Activated gamma-delta T cell treated with anti-CD3 and anti-CD28 coated beads, Interleukin-2, amount 50 U/mL, for 16 hours (primary cell): ENCODE results near the gene COLEC11.
A peak's percentile ranks its signal among the peaks of the same experiment; 100 is the strongest.
"Not testable (repeated sequence)": the region's sequence is repeated elsewhere in the genome, so short reads cannot be mapped to it uniquely, and the experiment has no call there.

Experiments
- DNase-seq: peaks from one replicate; pipeline ENCODE4 v3.0.0-alpha.2; 2020; ENCODE audit warnings: low read depth

COLEC11 gene

DNA sequence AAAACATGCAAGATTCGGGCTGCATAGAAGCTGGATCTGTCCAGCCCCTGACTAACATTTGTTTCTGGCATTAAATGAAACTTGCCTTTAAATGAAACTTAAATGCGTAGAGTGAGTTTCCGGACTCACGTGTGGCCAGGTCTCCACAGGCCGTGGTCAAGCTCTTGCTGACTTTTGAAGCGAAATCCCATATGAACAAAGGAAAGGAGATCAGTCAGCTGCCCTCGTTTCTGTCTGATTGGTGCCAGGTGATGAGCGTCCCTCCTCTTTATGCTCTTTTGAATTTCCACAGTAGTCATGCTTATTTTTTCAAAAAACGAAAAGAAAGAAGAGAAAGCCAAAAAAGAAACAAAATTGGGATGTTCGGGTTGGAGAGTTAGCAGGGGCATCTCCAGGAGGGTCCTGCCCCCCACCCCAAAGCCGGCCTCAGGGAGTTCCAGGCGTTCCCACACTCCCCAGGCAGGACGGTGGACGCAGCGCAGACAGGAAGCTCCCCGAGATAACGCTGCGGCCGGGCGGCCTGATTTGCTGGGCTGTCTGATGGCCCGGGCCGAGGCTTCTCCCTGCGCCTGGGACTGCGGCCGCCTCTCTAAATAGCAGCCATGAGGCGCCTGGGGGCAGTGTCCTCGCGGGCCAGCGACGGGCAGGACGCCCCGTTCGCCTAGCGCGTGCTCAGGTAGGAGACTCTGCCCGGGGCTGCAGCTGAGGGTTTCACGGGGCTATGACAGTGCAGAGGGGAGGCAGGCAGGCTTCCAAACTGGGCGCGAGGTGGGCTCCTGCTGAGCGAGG, at the start of gene COLEC11:
TSS of gene COLEC11 (plus strand) at position 620 of the 789 bp plus-strand sequence. CDS start 9,229 bp downstream, outside the sequence.
- DNase-seq = no peak

DNA sequence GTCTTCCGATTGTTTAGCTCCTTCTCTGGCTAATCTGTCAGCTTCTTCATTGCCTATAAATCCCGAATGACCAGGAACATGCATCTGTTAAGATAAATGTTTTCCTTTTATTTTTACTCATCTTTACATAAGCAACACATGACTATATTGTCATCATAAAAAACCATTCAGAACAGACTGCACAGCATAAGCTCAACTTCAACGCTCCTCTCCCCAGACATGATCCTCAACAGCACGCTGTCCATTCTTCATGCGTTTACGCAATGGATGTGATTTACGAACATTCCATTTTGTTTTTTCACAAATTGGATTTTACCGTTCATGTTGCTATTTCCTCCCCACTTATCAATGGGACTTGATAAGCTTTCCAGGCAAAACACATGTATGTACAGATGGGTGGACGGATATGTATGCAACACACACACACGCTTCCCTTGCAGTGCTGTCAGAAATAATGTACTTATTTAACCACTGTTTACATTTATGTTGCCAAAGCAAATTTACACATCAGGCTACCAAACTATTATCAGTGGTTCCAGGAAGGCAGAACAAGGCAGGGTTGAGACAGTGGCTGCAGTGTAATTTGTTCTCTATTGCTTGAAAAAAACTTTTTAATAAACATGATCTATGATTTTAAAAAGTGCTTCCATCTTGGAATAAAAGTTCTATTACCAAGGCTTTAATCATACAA, 49.0 kb upstream of the COLEC11 start:
- DNase-seq = no peak

DNA sequence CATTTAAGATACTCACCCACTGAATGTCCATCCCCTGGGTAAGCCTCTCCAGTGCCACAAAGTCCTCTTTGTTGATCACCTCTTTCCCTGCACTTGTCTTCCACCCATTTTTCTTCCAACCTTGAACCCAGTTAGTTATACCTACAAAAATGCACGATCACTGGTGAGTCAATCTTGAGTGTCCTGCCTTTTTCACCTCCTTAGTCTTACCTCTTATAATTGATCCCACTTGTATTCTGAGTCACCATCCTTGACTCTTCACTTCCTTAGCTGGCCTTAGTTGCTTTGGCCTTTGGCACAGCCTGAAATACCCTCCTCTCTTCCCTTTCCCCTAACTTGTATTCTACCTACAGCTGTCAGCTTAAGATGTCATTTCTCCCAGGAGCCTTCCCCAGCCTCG, 47.0 kb upstream of the COLEC11 start:
- DNase-seq = no peak

DNA sequence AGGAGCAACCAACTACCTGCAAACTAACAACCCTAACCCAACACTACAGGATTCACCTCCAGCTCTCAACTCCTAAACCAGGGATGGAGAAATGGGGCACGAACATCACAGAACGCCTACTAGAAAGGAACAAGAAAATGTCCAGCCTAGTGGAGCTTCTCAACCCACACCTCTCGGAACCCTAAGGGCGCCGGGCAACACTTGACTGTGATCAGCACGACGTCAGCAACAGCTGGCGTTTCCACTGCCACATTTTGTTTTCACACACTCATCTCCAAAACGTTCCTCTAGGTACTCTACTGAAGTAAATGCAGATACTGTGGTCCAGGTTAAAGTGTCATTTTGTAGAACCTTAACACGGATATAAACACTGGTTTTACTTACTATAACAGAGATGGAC, 41.0 kb upstream of the COLEC11 start:
- DNase-seq = no peak

DNA sequence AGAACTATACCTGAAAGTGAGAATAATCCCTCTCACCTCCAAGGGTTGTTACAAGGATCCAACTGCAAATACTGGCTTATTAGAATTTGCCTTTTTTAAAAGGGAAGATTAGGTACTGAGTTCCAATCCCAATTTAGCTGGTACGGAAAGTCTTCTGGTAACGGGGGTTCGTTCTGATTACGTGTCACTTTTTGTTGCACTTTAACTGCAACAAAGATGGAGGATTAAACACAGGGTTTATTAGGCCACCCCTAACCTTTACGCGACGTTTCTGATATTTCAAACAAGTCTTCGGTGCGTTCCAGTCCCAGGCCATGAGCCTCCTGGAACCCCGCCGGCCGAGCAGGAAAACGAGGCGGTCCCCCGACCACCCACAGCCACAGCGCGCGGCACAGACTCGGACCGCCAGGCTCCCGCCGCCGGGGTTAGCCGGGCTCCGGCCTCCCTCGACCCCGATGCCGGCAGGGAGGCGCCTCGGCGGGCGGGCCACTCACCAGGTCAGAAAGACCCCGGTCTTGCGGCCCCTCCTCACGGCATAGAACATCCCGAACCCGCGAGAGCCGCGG, 37.2 kb upstream of the COLEC11 start:
- DNase-seq = no peak

DNA sequence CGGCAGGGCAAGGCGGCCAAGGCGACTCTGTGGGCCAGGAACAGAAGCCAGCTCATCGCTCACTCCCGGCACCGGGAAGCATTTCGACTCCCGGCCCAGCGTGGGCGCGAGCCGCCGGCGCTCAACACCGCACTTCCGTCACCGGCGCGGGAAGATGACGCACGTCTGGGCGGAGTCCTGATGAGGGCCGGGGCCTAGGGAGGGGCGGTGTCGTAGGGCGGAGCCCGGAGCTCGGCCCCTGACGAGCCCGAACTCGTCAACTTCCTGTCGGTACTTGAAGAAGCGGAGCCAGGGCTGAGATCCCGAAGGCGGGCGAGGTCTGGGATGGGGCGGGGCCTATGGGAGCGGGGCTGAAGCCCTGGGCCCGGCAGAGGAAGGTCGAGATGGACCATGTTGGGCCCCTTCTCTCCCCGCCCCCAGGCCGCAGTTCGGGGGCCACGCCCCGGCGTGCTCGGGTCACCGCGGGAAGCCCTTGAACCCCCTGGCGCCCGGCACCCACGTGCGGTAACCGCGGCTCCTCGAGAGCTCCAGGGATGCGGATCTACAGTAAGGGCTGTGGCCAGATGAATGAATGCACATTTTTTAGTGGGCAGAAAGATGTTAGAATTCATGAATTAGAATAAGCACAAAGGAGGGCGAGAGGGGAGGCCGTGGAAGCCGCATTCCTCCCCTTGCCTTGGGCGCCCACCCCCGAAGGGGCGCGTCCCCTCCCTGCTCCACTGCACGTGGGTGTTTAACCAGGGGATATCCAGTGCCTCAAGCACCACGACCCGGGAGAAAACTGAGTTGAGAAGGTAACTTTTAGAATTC, 36.5 kb upstream of the COLEC11 start, which contains the start of gene RNASEH1:
TSS of gene RNASEH1 (minus strand) at position 129 of the 810 bp plus-strand sequence. CDS start at position 56, 73 bp downstream.
- DNase-seq = peak; percentile 97

DNA sequence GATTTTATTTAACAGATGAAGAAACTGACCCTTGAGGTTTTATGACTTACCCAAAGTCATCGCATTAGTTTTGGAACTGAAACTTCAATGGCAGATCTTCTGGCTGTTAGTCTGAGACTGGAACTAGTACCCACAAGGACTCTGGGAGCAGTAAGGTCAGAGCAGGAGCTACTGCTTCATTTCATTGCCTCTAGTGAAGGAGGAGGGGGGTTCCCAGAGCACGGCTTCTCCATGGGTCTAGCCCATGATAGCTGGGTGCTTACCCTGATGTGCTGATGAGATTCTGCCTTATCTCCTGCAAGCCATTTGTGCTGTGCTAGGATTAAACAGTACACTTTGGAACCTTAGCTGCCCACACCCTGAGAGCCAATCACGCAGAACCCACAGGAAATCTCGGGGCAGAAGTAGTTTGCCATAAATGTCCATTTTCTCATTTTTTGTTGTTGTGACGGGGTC, 31.4 kb upstream of the COLEC11 start:
- no peak for DNase-seq

DNA sequence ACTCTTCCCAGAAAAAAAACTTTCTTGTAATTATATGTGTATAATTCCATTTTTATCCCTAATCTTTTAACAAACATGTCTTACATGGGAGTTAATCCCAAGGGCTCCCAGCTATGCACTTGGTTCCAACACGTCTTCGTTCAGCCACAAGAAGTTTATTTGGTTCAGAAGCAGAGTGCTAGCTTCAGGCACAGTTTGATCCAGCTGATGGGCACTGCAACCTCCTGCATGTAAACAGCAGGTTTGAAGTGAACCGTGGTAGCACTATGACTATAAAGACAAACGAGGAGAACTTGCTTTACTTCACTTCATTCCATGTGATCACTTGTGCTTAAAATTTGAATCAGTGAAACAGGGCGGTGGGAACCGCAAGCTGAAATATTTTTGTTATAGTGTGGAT, 29.8 kb upstream of the COLEC11 start:
- DNase-seq = no peak

DNA sequence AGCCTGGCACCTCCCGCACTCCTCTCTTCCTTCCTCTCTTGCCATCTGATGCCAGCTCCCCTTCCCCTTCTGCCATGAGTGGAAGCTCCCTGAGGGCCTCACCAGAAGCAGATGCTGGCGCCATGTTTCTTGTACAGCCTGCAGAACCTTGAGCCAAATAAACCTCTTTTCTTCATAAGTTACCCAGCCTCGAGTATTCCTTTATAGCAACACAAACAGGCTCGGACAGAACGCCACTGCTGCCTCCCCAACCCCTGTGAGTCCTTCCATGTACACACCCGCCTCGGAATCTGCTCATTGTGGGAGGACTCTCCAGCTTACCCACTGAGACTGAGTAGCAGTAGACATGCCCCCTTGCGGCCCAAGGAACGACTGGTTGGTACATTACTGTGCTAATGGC, 28.1 kb upstream of the COLEC11 start:
- DNase-seq = no peak

DNA sequence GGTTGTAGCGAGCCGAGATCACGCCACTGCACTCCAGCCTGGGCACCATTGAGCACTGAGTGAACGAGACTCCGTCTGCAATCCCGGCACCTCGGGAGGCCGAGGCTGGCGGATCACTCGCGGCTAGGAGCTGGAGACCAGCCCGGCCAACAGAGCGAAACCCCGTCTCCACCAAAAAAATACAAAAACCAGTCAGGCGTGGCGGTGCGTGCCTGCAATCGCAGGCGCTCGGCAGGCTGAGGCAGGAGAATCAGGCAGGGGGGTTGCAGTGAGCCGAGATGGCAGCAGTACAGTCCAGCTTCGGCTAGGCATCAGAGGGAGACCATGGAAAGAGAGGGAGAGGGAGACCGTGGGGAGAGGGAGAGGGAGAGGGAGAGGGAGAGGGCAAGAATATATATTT, 25.3 kb upstream of the COLEC11 start:
- not testable (repeated sequence) for DNase-seq

DNA sequence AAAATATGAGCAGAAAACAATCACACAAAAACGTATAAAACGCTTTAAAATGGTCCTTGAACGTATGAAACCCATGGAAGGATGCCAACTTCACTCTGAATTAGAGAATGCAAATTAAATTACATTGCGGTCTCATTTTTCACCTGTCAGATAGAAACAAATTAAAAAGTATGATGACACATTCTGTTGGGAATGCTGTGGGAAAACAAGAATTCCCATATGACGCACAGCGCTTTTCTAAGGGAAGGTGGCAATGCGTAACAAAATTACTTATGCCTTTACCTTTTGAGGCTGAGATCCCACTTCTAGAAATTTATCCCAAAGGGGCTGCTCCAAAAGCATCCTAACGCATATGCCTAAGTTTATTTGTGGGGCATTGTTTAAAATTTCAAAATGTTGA, 23.6 kb upstream of the COLEC11 start:
- DNase-seq = no peak

DNA sequence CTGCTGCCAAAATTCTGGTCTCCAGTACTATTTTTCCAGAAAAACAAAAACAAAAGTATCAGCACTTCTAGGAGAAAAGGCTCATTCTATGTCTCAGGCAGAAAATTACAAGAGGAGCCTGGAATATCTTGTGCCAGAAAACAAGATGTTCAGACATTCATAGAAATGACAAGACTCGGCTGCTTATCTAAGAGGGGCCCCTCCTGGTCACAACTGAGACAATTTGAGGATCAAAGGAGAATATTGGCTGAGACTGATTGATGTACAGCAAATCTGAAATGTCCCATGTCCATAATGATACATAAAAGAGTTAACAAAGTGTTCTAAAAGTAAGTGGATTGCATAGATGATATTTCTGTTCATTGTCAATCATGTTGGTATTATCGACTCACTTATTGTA, 22.3 kb upstream of the COLEC11 start:
- DNase-seq = no peak

DNA sequence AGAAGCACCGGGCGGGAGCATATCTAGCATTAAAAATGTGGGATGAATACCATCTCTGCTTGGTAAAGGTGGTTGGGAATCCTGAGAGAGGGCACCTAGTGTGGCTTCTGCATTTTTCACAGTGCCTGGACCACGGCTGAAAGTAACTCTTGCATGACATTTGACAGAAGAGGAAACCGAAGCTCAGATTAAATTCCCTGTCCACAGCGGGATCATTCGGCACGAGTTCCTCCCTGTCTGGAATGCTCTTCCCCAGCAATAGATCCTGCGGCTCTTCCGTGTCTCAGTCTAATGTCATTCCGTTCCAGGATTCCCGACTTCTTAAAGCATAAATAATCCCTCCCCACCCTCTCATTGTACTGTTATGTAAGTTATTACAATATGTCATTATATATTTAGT, 20.8 kb upstream of the COLEC11 start:
- DNase-seq = no peak

DNA sequence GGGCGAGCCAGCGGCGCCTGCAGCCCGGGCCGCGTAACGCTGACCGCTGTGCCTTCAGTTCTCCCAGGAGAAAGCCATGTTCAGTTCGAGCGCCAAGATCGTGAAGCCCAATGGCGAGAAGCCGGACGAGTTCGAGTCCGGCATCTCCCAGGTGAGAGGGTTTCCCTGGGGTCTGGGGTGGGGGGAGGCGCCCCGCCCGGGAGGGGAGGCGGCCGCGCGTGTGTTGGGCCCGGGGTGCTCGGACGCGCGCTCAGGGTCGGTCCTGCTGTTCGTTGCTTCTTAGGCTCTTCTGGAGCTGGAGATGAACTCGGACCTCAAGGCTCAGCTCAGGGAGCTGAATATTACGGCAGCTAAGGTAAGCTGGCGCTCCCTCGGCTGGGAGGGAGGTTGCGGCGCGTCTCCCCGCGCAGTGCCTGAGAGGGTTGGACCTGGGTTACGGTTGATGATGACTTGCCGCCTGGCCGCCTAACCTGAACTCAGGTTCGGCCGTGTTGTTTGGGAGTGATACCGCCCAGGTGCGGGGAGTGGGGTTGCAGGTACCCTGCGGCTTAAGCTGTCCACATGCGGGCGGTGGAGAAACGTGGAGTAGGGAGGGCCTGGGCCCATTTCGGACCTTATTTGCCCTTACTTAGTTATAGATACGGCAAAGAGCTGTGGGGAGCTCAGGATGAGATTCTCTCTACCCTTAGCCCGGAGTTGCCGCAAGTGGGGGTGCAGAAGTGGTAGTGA, 19.2 kb upstream of the COLEC11 start:
- peak; percentile 14 for DNase-seq

DNA sequence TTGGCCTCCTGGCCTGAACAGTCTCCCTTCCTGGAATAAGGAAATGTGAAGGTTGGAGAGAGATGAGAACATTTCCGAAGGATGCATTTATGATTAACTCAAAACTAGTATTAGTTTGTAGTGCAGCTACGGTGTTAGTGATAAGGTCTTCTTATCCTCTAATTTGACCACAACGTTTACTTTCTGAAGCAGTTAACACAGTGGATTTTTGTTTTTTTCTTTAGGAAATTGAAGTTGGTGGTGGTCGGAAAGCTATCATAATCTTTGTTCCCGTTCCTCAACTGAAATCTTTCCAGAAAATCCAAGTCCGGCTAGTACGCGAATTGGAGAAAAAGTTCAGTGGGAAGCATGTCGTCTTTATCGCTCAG, 18.7 kb upstream of the COLEC11 start:
- DNase-seq = not testable (repeated sequence)

DNA sequence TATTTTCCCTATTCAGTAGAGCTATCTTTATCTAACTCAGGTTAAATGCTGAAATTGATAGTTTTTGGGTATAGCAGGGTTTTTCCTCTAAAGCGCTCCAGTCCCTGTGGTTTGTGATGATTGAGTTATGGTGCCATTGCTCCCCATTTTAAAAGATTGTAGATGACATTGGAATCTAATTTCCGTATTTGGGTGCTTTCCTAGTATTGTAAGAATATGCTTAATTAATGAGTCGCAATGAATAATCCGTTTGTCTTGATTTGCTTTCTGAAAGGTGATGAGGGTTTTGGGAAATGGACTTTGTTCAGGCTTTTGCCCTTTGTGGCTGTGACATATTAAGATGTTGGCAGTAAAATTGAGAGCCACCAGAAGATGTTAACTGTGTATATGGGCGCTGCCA, 15.9 kb upstream of the COLEC11 start:
- DNase-seq = no peak

DNA sequence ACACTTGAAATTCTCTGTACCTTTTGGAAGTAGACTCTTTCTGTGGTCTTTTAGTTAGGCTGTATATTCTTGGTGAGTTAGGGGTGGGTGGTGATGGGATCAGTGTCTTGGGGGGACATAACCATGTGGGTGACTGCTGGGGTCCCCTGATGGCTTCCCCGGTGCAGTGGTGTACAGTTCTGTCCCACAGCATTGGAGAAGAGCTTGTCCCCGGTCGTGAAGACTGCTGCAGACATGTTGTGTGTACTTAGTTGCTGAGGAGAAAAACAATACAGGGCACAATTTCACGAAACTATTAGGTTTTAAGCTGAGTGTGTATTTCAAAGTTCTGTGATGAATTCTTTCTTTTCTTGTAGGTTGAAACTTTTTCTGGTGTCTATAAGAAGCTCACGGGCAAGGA, 14.5 kb upstream of the COLEC11 start:
- no peak for DNase-seq

DNA sequence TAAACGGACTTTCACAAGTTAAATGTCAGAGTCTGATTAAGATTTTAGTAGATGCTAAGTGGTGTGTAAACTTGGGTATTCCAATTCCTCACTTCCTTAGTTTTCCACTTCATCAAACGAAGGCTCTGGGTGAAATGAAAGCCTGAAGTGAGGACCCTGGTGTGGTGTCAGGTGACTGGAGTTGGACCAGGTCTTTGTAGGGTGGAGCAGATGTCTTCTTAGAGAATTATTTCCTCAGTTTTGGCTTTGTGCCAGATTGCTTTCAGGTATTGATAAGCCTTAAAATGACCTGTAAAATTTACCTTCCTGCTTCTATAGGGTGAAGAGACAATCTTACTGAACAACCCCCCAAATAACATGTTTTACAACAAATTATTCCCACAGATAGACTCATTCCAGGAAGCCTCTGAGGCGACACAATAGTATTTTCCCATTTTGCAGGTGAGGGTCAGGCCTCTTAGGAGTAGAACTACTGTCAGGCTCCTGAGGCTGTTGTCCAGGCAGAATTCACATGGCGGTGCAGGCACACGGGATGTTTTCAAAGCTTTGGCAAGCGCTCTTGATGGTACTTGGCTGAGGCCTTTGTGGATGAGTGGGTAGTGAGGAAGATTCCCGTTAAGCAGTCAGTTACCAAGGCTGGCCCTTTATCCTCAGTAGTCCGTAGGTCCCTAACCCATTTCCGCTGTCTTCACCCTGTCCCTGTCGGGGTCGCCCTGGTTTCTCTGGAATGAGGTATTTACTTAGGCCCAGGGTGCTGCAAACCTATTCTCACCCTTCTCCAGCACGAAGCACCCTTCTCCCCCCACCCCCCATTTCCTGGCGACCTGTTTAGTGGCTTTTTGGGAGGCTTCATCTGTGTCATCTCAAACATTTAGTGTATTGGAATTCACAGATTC, 13.3 kb upstream of the COLEC11 start:
- no peak for DNase-seq

DNA sequence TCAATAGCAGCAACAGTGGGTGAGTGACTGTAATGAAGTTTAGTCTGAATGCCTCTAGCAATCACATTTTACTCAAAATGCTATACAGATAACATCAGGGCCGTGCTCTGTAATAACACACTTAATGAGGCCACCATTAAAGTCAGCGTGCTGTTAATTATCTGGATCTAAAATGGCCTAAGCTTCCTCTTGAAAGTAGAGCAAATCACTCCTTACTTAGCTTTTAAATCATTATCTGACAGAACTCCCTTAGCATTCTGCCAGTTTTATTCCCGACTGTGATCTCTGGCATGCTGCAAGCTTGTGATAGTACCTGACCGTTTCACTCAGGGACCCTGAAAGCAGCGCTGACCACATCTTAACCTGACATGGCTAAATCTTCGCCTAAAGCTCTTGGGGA, 10.8 kb upstream of the COLEC11 start:
- DNase-seq = no peak

DNA sequence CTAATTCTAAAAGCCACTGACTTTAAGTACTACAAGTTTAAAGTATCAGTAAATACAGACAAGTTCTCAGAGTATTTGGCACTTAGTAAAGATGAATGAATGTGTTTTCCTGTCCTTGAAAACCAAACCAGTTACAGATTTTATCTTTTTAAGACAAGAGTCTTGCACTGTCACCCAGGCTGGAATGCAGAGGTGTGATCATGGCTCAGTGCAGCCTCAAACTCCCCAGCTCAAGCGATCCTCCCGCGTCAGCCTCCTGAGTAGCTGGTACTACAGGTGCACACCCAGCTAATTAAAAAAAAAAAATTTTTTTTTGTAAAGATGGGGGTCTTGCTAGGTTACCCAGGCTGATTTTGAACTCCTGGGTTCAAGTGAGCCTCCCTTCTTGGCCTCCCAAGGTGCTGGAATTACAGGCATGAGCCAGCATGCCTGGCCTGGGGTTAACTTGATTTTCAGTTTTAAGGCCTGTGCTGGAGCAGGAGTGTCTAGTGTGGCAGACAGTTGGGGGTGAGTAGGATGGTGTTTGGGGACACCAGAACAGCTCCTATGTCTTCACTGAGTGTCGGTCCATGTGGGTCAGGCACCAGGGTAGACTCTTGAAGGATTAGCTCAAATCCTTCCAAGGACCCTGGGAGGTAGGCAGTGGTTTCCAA, 10.2 kb upstream of the COLEC11 start:
- no peak for DNase-seq
